ENCODE measurements around the gene SPATA20. TPM values are rescaled to one million over a fixed set of nuclear protein-coding genes. Genes with fewer than 3 reads are reported as not detected.

The SPATA20 gene
- total and polyA plus RNA-seq, 2 of the 13 experiments (the other 11 are each of a cell fraction or from before 2014, with no cell fraction given): 36.1 to 64.8 TPM

- TF ChIP-seq ZNF318 (CRISPR knock-in tag; IDR thresholded peaks at IDR 0.05): no peak
- no peak for TF ChIP-seq ZNF615 (CRISPR knock-in tag; IDR thresholded peaks at IDR 0.05; ENCODE audit: borderline replicate concordance)
- TF ChIP-seq GABPB1 (CRISPR knock-in tag; IDR thresholded peaks at IDR 0.05): peak; percentile 42
- TF ChIP-seq, protein P1, sequence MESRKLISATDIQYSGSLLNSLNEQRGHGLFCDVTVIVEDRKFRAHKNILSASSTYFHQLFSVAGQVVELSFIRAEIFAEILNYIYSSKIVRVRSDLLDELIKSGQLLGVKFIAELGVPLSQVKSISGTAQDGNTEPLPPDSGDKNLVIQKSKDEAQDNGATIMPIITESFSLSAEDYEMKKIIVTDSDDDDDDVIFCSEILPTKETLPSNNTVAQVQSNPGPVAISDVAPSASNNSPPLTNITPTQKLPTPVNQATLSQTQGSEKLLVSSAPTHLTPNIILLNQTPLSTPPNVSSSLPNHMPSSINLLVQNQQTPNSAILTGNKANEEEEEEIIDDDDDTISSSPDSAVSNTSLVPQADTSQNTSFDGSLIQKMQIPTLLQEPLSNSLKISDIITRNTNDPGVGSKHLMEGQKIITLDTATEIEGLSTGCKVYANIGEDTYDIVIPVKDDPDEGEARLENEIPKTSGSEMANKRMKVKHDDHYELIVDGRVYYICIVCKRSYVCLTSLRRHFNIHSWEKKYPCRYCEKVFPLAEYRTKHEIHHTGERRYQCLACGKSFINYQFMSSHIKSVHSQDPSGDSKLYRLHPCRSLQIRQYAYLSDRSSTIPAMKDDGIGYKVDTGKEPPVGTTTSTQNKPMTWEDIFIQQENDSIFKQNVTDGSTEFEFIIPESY (CRISPR knock-in tag; IDR thresholded peaks at IDR 0.05): peak; percentile 93
- TF ChIP-seq, protein P2, sequence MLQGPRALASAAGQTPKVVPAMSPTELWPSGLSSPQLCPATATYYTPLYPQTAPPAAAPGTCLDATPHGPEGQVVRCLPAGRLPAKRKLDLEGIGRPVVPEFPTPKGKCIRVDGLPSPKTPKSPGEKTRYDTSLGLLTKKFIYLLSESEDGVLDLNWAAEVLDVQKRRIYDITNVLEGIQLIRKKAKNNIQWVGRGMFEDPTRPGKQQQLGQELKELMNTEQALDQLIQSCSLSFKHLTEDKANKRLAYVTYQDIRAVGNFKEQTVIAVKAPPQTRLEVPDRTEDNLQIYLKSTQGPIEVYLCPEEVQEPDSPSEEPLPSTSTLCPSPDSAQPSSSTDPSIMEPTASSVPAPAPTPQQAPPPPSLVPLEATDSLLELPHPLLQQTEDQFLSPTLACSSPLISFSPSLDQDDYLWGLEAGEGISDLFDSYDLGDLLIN (CRISPR knock-in tag; IDR thresholded peaks at IDR 0.05; ENCODE audit: borderline replicate concordance): no peak
- no peak for TF ChIP-seq FOXJ3 (CRISPR knock-in tag; IDR thresholded peaks at IDR 0.05; ENCODE audit: borderline replicate concordance)
- no peak for TF ChIP-seq RBAK (CRISPR knock-in tag; IDR thresholded peaks at IDR 0.05)
- TF ChIP-seq PHB2 (IDR thresholded peaks at IDR 0.05; ENCODE audit: partially characterized antibody): no peak
- TF ChIP-seq, protein P3, sequence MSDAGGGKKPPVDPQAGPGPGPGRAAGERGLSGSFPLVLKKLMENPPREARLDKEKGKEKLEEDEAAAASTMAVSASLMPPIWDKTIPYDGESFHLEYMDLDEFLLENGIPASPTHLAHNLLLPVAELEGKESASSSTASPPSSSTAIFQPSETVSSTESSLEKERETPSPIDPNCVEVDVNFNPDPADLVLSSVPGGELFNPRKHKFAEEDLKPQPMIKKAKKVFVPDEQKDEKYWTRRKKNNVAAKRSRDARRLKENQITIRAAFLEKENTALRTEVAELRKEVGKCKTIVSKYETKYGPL (CRISPR knock-in tag; IDR thresholded peaks at IDR 0.05): no peak
- no peak for TF ChIP-seq NBN (conservative IDR thresholded peaks at IDR 0.05)
- TF ChIP-seq UBTF (CRISPR knock-in tag; IDR thresholded peaks at IDR 0.05): peak; percentile 63
Measured at GRCh38 chr17:50550661-50551432, 3.9 kb downstream of the SPATA20 start (continued).

Measured in HepG2 (cell line).